Activated CD4-positive, CD25-positive, alpha-beta regulatory T cell treated with anti-CD3 and anti-CD28 coated beads, Interleukin-2, amount 50 U/mL, for 16 hours (primary cell): ENCODE results near the gene PALMD.

Source experiments
- DNase-seq: peaks from one replicate; pipeline ENCODE4 v3.0.0-alpha.2; 2020; ENCODE audit warnings: low read depth, low spot score

The PALMD gene

DNA sequence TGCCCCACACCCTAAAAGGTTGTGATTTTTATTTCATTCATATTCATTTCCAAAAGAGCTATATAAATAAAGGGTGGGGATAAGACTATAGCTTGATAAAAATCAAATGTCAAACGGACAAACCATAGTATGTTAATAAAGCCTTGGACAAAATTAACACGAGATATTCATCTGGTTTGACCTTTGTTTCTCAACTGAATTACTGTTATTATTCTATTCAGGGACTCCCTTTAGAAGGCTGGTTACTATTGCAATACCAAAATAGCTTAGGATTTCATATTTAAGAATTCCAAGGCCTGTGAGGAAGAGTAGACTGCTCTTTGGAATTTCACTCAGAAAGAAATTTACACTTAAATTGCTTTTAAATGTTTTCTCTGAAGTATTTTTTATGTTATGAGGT lies 10.2 kb upstream of the PALMD start:
- no peak for DNase-seq

DNA sequence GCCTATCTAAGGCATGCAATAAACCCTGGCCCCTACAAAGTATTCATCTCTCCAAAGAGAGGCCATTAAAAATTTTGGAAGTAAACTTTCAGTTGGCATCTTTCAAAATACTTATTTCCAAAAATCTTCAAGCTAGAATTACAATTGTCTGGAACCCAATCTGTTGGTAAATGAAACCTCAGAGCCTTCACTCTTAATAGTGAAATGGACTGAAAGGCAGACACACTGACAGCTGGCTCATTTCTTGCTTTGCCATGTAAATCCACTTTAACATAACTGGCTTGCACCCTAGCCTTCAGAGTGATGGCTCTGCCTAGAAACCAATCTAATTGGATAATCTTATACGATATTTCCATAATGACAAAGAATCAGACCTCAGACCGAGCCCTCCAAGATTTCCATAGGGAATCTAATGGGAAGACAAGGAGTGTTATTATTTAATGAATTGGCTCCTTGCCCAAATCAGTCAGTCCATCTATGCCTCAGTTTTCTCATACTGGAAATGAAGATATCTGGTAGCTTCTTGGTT lies 9.2 kb upstream of the PALMD start:
- no peak for DNase-seq

DNA sequence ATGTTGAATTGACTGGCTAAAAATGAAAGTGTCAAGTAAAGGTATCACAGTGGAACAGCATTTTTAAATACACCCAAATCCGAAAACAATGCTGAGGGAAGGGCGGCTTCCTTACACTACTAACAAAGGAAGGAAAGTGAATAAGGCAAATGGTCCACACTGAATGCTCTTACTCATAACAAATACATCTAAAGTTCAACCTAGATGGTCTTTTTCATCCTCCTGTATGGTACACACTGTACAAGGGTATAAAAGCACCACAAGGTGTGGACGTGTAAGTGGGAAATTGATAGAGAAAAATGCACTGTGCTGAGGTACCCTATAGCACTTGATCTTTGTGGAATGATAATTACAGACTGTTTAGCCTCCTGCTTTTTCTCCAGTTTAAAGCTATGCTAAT lies 7.1 kb upstream of the PALMD start:
- no peak for DNase-seq

DNA sequence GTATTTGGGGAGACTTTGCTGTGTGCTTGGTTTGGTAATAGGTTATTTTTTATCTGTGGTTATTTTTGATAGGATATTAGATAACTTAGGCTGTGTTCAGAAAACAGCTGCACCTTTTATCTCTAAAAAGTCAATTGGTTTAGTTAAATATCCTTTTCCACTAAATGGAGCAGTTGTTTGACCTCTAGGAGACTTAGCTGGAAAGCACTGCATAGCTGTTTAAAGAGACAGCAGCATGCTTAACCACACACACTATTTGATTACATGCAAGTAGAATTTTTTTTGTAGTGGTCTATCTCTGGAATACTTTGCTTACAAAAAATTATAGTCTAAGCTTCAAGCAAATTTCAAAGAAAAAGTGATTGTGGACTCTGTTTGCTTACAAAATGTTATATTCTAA lies 6.5 kb upstream of the PALMD start:
- DNase-seq, result no peak

DNA sequence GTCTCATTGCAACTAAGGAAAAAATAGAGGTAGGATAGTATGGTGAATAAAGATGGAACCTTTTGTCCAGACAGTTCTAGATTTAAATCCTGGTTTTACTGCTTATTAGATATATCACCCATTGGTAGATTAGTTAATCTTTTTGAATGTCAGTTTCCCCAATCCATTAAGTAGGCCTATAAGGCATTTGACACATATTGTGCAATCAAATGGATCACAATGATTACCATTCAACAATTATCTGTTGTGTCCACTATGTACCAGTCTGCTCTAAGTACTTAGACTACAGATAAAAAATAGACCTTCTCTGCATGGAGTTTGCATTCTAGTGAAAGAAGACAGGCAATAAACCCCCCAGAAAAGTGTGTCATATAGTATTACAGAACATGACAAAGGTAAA lies 6.0 kb upstream of the PALMD start:
- no peak for DNase-seq

DNA sequence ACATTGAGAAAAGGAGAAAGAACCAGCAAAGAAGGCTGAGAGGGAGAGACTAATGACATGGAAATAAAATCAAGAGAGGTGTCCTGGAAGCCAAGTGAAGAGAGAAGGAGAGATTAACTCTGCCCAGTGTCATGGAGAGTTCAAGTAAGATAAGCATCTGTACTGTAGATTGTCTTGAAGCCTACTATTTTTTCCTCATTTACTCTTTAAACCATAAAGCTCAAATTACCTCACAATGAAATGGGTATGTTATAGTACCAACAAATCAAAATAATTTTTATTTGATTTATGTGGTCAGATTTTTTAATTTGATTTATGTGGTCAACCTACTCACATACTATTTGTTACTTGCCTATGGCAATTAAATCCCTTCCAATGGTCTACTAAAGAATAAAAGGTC lies 5.2 kb upstream of the PALMD start:
- DNase-seq, result no peak

DNA sequence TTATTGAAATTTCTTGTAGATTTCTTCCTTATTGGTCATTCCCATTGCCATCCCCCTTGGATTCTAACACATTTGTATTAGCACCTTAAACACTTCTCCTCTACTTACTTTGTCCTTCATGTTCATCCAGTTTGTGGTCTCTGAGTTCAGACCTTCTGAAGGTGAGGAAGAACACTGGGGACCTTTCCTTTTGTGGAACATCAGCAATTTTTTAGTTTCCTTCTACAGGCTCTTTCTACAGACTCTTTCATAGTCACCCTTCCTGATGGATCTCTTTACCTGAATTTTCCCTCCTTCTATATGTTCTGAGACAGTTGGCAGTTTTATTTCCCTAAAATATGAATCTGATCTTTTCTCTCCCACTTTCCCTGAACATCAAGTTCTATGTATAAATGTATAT lies 4.4 kb upstream of the PALMD start:
- DNase-seq, result no peak

DNA sequence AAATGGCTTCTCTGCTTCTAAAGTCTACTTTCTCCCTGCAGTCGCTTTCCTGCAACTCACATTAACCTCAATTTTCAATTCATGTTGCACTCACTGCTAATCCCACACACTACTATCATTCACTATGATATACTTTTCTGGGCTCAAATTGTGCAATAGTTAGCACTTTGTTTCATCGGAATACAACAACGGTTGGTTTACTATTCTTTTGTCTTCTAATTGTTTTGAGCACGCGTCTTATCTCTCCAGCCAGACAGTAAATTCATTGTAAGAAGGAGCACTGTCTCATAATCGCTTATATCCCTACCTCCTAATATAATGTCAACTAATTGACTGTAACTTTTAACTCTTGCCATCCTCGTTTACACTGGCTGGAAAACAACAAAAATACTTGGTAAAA lies 3.9 kb upstream of the PALMD start:
- DNase-seq, result no peak

DNA sequence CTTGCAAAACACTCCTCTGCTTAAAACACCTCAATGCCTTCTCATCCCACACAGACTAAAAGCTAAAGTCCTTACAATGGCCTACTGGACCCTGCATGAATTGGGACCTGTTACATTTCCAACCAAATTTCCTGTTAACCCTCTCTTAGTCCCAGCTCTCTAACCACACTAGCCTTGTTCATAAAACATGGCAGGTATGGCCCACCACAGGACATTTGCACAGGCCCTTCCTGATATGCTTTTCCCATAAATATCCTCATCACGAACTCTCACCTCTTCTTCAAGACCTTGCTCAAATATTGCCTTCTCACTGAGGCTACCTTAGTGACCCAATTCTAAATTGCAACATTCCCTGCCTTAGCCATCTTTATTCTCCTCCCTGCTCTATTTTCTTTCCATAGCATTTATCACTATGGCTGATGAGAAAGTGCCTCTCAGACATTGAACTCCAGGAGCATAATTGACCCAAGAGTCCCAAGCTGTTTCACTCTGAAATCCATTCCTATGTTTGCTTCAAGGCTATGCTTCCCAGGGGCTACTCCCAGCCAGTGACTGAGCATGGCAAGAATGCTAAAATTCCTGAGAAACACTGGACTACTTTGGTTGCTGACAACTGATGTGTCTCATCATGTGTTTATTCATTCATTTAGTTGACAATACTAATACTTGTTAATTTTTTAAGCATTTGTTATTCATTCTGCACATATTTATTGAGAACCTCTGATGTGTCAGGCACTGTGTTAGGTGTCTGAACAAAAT lies 2.7 kb upstream of the PALMD start:
- no peak for DNase-seq

DNA sequence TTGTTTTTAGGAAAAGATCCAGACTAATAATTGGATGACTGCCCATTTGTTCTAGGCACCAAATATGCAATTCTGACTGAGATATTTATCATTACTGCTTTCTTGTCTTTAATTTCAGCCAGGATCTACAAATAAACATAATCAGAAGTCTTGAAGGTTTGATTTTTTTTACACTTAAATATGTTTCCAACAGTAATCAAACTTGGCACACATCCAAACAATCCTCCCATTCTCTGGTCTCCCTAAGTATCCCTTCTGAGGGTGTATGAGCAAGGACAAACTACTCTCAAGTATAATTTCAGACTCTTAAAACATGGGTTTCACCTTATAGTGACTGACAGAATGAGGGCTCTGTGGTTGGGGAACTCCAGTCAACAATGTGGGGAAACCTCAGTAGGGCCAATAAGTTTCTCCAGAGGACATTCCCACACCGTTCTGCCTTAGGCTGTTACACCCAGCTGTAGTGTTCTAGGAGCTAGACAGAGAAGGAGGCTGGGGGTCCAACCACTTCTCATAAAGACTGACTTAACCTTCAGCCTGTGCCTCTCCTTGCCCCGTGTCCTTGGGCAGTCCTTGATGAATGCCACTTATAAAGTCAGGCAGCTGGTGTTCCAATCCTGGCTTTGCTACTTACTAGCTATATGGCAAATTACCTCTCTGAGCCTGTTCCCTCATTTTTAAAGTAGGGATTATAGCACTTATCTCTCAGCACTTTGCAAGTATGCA lies 1.5 kb upstream of the PALMD start:
- DNase-seq, result no peak

DNA sequence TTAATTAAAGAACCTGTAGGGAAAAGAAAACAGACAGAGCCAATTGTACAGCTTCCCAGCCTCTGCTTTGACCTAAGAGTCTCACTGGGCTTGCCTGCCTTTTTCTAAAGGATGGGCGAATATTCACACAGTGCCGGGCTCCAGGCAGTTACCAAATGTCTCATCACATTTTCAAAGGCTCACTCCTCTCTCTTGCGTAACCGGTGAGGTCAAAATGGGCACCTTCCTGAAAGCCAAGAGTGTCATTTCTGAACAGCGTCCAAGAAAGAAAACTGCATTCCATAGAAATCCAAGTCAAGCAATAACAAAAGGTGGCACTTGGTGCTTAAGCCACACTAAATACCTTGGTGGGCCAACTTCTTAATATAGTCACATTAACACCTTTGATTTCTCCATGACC lies 710 bp upstream of the PALMD start:
- no peak for DNase-seq

DNA sequence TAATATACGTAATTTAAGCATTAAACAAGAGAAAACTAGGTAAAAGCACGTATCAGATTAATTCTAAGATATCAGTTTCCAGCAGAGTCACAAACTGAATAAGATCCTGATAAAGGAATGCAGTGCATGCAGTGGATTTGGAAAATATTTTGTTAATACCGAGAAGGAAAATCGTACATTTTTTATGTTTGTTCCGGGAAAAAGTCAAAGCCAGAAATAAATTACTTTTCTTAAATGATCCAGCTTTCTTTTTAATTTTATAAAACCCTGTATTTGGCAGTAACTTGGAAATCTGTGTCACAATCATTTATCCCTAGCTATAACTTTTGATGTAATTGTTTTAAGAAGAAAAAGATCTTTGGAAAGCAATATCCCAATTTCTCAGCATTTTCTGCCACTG lies 955 bp downstream of the PALMD start:
- no peak for DNase-seq

DNA sequence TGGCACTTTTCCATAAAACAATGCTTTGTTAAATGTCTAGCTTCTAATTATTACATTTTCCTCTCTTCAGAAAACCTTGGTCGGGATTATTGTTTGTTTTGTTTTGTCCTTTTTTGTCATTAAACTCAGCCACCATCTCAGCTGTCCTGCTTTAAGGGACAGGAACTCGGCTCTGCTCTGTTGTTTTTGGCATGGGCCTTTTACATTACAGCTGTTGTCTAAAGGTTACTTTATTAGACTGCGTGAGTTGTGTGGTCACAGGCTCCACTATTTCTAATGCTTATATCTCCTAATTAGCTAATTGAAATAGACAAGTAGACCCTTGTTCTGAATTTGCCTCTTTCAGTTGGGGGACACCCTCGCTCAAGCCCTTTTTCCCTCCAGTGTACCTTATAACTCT lies 1.6 kb downstream of the PALMD start:
- DNase-seq, result no peak

DNA sequence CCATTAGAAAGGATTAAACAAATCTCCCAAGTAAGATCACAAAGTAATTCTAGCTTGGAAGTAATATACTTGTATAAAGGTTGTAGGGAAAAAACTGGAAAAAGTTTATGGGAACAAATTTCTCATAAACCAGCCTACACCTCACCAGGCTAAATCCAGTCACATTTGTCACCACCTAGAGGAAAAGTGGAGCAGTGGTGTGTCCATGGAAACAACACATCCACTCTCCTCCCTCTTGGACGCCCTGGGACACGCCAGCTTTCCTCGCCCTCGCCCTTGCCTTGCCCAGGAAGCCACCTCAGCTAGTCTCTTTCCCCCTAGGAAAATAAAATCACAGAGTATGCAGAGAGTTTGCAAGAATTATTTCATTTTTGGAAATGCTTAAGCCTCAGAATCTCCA lies 2.2 kb downstream of the PALMD start:
- no peak for DNase-seq

DNA sequence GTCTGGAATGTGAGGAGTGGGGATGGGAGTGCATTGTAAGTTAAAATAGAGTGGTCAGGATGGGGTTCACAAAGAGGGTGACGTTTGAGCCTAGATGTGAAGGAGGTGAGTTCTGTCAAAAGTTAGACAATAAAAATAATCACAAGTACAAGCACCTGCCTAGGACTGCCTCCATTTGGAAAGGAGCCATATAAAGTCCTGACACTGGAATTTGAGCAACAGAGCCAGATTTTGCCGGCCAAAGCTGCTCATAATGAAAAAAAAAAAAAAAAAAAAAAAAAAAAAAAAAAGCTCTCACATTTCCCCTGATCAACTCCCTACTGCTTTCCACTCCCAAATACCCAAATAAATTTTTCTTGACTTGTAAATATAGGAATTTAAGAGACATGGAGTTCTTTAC lies 4.1 kb downstream of the PALMD start:
- DNase-seq, result no peak

DNA sequence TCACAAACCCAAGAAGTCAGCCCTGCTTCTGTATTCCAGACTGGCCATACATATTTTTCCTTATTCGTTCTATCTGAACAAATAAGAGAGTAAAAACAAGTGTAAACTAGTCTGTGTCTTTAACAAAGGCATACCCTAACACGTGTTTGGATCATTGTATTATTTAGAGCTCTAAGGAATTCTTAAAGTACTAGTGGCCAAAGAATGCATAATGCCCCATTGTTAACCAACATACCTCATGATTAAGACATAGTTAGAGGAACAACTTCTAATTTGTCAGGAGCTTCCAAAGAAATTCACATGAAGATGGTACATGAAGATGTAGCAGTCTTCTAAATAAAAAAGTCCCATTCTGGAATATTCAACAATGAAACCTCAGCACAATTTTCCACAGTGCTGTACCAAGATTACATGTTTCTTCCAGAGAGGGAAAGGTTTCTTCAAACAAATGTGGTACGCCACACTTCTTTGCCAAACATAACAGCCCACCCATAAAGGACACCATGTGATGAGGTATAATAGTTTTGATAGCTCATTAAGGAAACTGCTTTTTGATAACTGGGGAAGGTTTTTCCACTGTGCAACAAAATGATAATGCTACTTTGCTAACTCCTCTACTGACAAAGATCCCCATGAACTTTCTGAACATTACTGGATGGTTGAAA lies 5.0 kb downstream of the PALMD start:
- no peak for DNase-seq

DNA sequence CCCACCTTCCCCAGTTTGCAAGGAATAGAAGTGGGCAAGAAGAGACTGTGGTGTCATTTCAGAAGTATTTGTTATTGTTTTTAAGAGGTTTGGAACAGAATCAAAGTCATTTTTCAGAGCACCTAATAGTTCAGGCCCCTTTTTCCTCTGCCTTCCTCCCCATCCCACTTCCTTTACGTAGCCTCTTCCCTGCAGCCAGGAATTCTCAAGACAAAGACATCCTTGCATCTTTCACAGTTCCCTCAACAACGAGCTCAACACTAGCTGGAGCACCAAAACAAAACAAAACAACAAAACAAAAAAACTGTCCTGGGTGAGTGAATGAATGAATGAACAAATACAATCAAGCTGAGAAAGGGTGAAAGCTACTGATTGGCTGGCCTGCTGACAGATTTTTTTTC lies 7.0 kb downstream of the PALMD start:
- no peak for DNase-seq

DNA sequence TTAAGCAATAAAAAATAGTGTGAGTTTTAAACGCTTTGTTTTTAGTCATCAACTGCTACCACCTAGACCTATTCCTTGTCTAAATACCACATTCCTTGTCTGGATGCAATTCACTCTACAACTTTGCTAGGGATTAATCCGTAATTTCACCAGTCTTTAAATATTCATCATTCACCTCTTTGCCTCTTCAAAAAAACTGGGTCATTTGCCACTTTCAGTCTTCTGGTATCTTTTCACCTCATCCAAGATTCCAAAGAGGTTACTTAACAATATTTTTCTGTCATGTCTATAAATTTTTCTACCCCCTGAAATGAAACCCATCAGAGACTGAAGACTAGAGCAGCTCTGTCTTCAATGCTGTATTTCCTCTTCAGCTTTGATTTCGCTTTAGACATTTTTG lies 9.5 kb downstream of the PALMD start:
- no peak for DNase-seq

DNA sequence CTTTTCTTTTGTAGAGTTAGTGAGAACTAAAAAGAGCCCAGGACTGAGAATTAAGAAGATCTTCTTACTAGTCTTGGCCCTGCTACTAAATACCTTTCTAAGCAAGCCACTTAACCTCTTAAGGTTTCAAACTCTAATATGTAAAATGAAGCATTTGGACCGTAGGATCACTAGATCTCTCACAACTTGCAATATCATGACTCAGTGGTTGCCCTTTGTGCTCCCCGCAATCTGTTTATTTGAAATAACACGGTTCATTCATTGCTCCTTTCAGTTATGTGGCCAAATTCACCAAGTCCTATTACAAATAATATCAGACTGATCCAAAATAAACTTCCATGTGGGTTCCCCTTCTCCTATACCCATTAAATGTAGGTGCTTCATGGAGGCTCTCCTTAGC lies 10.8 kb downstream of the PALMD start:
- no peak for DNase-seq

DNA sequence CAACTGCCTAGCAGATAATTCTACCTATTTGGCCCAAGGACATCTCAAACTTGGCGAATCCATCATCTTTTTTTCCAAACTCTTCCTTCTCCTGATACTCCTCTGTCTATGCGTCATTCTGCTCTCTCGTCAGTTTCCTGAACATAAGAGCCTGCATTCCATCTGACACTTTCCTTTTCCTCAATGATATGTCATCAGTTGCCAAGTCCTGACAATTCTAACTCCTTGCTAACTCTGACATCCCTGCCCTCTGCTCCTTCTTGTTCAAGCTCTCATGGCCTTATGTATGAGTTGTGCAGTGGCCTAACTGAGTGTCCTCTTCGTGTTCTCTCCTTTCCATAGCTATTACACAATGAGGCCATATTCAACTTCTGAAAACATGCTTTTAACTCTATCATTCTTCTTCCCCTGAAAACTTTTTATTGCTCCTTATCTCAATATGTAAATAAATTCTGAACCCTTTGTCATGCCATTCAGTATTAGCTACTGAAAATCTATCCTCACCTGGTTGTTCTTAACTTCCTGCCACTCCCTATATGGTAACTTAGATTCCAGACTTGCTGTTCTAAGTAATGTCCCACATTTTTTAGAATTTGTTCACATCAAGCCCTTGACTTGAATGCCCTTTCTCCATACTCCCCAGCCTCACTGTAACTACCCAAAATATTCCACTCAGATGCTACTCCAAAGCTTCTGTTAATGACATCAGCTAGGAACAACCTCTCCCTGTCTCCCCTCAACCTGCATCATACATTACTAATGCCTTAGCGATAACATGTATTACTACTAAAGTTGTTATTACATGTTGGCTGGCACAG lies 11.5 kb downstream of the PALMD start:
- no peak for DNase-seq

DNA sequence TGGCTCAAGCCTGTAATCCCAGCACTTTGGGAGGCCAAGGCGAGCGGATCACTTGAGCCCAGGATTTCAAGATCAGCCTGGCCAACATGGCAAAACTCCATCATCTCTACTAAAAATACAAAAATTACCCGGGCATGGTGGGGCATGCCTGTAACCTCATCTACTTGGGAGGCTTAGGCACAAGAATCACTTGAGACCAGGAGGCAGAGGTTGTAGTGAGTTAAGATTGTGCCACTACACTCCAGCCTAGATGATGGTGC lies 12.0 kb downstream of the PALMD start:
- DNase-seq, result no peak

DNA sequence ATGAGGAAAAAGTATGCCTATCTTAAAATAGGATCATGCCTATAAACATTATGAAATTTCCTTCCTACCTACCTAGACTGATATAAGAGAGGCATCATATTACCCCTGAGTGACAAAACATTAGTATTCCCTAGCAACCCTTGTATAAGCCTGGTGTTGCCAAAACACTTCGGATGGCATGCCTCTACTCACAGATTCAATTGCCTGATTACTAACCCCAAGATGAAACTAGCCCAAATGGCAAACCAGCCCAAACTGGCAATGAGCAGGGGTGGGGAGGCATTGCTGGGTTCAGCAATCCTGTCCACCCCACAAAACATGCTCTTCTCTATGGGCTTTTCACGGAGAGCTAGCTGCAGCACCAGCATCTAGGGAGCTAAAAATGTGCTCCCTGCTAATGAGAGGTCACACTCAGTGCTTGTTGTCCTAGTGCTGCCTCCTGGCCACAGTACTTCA lies 13.9 kb downstream of the PALMD start:
- DNase-seq, result no peak
